Tibial artery (tissue), 4 donors: Measurements from ENCODE around the gene BTBD9.

Source experiments
- DNase-seq, 2 donors: peaks; one replicate each; pipeline ENCODE4 v3.0.0-alpha.2; 2019
- H3K27ac ChIP-seq, 2 donors: fragments of 200-600 bp; sonication (generic) in 1 of 2; 1 replicate in 1 of 2; 2 replicates in 1 of 2; pipeline ENCODE4 v1.5.1; 2018 to 2019; ENCODE audit warnings: mild to moderate bottlenecking in 1 of 2
- H3K27me3 ChIP-seq, 2 donors: fragments of 200-600 bp; sonication (generic) in 1 of 2; one replicate each; pipeline versions ENCODE4 v1.5.1 to v1.6.0; 2016 to 2019
- H3K36me3 ChIP-seq, 3 donors: fragments of 200-600 bp; sonication (generic) in 2 of 3; one replicate each; pipeline ENCODE4 v1.5.1; 2016 to 2019; ENCODE audit warnings: mild to moderate bottlenecking in 2 of 3
- H3K4me1 ChIP-seq, 4 donors: fragments of 200-600 bp; sonication (generic) in 2 of 4; 1 replicate in 3 of 4; 2 replicates in 1 of 4; pipeline ENCODE4 v1.5.1; 2016 to 2019
- H3K4me3 ChIP-seq, 2 donors: fragments of 200-600 bp; sonication (generic) in 1 of 2; 1 replicate in 1 of 2; 2 replicates in 1 of 2; pipeline ENCODE4 v1.5.1; 2018 to 2019; ENCODE audit warnings: mild to moderate bottlenecking in 2 of 2
- H3K9me3 ChIP-seq, 3 donors: fragments of 200-600 bp; sonication (generic) in 1 of 3; one replicate each; pipeline ENCODE4 v1.5.1; 2016 to 2019
- CTCF ChIP-seq, 2 experiments: fragments of 200-600 bp in 1 of 2; fragments of 450-650 bp in 1 of 2; IDR thresholded peaks; one replicate each; pipeline ENCODE4 v1.5.1; 2017 to 2019; ENCODE audit warnings: antibody characterized with exemption in 2 of 2, mild to moderate bottlenecking in 1 of 2, moderate library complexity in 1 of 2
- intact Hi-C: fragments of 100-400 bp; cut with DNase I; formaldehyde crosslinking; loops from one replicate; pipeline ENCODE4 v1.15.0; 2023; ENCODE audit warnings: low total_unique reads

BTBD9 gene

GRCh38 chr6:38555606-38556005 is 84.1 kb downstream of the BTBD9 start:
- Histone ChIP-seq H3K9me3 (no peaks in the 10 kb centered on the region), H3K4me3 (no peak overlapping the region), H3K4me1 (no peaks in the 10 kb centered on the region), H3K27ac (no peak overlapping the region), H3K36me3 (no peaks in the 10 kb centered on the region), H3K27me3 (no peaks in the 10 kb centered on the region)
- no peak for DNase-seq
- intact Hi-C loops, result no loop called here
- no peak for TF ChIP-seq CTCF (IDR thresholded peaks at IDR 0.05)

GRCh38 chr6:38554700-38555413 is 84.9 kb downstream of the BTBD9 start:
- Histone ChIP-seq H3K36me3 (no peaks in the 10 kb centered on the region), H3K27ac (no peak overlapping the region), H3K27me3 (no peaks in the 10 kb centered on the region), H3K4me1 (no peaks in the 10 kb centered on the region), H3K9me3 (no peaks in the 10 kb centered on the region), H3K4me3 (no peak overlapping the region)
- intact Hi-C loops, result no loop called here
- DNase-seq, result no peak
- no peak for TF ChIP-seq CTCF (IDR thresholded peaks at IDR 0.05)

GRCh38 chr6:38554014-38554413 is 85.7 kb downstream of the BTBD9 start:
- H3K36me3 ChIP-seq, result no peaks in the 10 kb centered on the region
- intact Hi-C loops, result no loop called here
- no peak overlapping the region for H3K27ac ChIP-seq
- no peak overlapping the region for H3K4me3 ChIP-seq
- no peaks in the 10 kb centered on the region for H3K27me3 ChIP-seq
- H3K9me3 ChIP-seq, result no peaks in the 10 kb centered on the region
- H3K4me1 ChIP-seq, result no peaks in the 10 kb centered on the region
- no peak for DNase-seq
- no peak for TF ChIP-seq CTCF (IDR thresholded peaks at IDR 0.05)

- no peak for TF ChIP-seq CTCF (IDR thresholded peaks at IDR 0.05)
- no peak for DNase-seq
Observed at GRCh38 chr6:38552121-38552520, 87.6 kb downstream of the BTBD9 start.

GRCh38 chr6:38549795-38550194 is 89.9 kb downstream of the BTBD9 start:
- no peak for TF ChIP-seq CTCF (IDR thresholded peaks at IDR 0.05)
- H3K4me1 ChIP-seq, result no peaks in the 10 kb centered on the region
- no peaks in the 10 kb centered on the region for H3K27me3 ChIP-seq
- H3K4me3 ChIP-seq, result no peak overlapping the region
- intact Hi-C loops, result no loop called here
- no peak for DNase-seq
- H3K27ac ChIP-seq, result no peak overlapping the region
- no peaks in the 10 kb centered on the region for H3K36me3 ChIP-seq
- no peaks in the 10 kb centered on the region for H3K9me3 ChIP-seq

More at GRCh38 chr6:38552121-38552520, 87.6 kb downstream of the BTBD9 start:
- H3K9me3 ChIP-seq, result no peaks in the 10 kb centered on the region
- no peak overlapping the region for H3K4me3 ChIP-seq
- no peaks in the 10 kb centered on the region for H3K27me3 ChIP-seq
- H3K36me3 ChIP-seq, result no peaks in the 10 kb centered on the region
- intact Hi-C loops, result no loop called here
- H3K27ac ChIP-seq, result no peak overlapping the region
- no peaks in the 10 kb centered on the region for H3K4me1 ChIP-seq

- Histone ChIP-seq H3K36me3 (no peaks in the 10 kb centered on the region), H3K4me1 (no peaks in the 10 kb centered on the region), H3K27ac (no peak overlapping the region), H3K4me3 (no peak overlapping the region), H3K27me3 (no peaks in the 10 kb centered on the region), H3K9me3 (no peaks in the 10 kb centered on the region)
- intact Hi-C loops, result no loop called here
- no peak for TF ChIP-seq CTCF (IDR thresholded peaks at IDR 0.05)
- DNase-seq, result no peak
Observed at GRCh38 chr6:38549180-38549579, 90.5 kb downstream of the BTBD9 start.
